Epithelial cell of esophagus (primary cell): Measurements from ENCODE around the gene IGSF8.

ENCODE experiments used
- DNase-seq: peaks from one replicate; pipeline ENCODE4 v3.0.0; 2010; ENCODE audit warnings: low read depth
- H3K4me3 ChIP-seq: 2 replicates; pipeline ENCODE4 v1.5.1; 2011; ENCODE audit warnings: mild to moderate bottlenecking, low read length, control low read depth
- TF ChIP-seq, protein P1 (sequence below): IDR thresholded peaks from 2 replicates; pipeline ENCODE4 v1.5.1; 2011; ENCODE audit warnings: low read depth, mild to moderate bottlenecking, low read length, control low read depth, inconsistent platforms; ENCODE audit not compliant: insufficient read depth; ENCODE audit errors: missing control alignments

IGSF8 gene

GRCh38 chr1:160099716-160100375 is 1.4 kb upstream of the IGSF8 start:
- H3K4me3 ChIP-seq = no peak overlapping the region
- TF ChIP-seq, protein P1, sequence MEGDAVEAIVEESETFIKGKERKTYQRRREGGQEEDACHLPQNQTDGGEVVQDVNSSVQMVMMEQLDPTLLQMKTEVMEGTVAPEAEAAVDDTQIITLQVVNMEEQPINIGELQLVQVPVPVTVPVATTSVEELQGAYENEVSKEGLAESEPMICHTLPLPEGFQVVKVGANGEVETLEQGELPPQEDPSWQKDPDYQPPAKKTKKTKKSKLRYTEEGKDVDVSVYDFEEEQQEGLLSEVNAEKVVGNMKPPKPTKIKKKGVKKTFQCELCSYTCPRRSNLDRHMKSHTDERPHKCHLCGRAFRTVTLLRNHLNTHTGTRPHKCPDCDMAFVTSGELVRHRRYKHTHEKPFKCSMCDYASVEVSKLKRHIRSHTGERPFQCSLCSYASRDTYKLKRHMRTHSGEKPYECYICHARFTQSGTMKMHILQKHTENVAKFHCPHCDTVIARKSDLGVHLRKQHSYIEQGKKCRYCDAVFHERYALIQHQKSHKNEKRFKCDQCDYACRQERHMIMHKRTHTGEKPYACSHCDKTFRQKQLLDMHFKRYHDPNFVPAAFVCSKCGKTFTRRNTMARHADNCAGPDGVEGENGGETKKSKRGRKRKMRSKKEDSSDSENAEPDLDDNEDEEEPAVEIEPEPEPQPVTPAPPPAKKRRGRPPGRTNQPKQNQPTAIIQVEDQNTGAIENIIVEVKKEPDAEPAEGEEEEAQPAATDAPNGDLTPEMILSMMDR = no peak

DNA sequence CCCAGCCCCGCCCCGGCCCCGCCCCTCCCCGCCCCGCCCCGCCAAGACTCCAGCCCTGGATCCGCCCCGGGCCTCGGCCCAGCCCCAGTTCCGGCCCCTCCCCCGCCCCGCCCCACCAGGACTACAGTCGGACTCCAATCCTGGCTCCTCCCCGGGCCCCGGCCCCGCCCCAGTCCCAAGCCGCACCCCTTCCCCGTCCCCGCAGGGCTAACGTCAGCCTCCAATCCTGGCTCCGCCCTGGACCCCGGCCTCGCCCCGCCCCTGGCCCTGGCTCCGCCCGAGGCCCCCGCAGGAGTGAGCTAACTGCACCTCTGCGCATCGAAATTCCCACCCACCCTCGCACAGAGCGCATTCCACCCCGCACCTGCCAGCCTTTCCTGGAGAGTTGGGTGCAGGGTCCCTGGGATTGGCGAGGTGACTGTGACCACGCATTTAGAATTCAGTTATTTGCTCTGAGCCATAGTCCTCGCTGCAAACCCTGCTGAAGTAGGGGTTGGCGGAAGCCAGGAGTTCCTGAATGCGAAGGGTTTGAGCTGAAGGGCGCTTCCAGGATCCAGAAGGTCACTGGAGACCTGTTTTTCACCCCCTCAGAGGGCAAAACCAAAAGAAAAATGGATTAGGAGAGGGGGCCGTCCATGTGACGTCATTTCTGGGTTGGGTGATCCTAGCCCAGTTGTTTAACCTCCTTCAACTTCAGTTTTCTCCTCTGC is 588 bp upstream of the IGSF8 start:
- peak; percentile 95 for DNase-seq
- peak overlapping the region; percentile 45 for H3K4me3 ChIP-seq
- TF ChIP-seq, protein P1 = no peak

More at GRCh38 chr1:160099716-160100375, 1.4 kb upstream of the IGSF8 start:
- DNase-seq = no peak

- peak overlapping the region; percentile 62 for H3K4me3 ChIP-seq
- TF ChIP-seq, protein P1 = no peak
- peak; percentile 16 for DNase-seq
Observed at GRCh38 chr1:160097151-160097910, 1.1 kb downstream of the IGSF8 start.

- H3K4me3 ChIP-seq = peak overlapping the region; percentile 62
- DNase-seq = peak; percentile 97
- TF ChIP-seq, protein P1 = no peak
Observed at GRCh38 chr1:160096274-160097116, 1.9 kb downstream of the IGSF8 start.

- DNase-seq = no peak
- H3K4me3 ChIP-seq = no peak overlapping the region
- TF ChIP-seq, protein P1 = no peak
Observed at GRCh38 chr1:160095382-160096105, 2.9 kb downstream of the IGSF8 start.

DNA sequence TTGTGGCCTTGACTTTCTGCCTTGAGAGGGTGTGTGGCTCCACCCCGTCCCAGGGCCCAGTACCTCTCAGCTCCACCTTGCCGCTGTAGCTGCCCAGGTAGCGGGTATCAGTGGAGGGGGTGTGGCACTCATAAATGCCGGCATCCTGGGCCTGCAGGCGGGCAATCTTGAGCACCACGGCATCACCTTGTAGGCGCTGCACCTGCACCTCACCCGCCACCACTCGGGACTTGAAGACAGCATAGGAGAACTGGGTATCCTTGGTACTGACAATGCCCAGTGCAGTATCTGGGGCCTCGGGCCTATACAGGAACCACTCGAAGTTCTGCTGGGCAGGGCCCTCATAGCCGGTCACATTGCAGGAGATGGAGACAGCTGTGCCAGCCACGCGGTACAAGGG is 3.6 kb downstream of the IGSF8 start:
- TF ChIP-seq, protein P1 = no peak
- DNase-seq = no peak
- H3K4me3 ChIP-seq = no peak overlapping the region
